Liver (tissue), 9 donors: ENCODE results near the gene NXPH3. TPM values are rescaled to one million over a fixed set of nuclear protein-coding genes. Genes with fewer than 3 reads are reported as not detected.

ENCODE experiments used
- DNase-seq: peaks from one replicate; pipeline ENCODE4 v3.0.0-alpha.2; 2017; ENCODE audit warnings: low spot score
- H3K27ac ChIP-seq, 2 donors: one replicate each; pipeline ENCODE4 v1.7.0; 2013; ENCODE audit warnings: inconsistent platforms in 2 of 2, low read length in 2 of 2, control low read depth in 1 of 2, low read depth in 1 of 2, mild to moderate bottlenecking in 1 of 2
- H3K27me3 ChIP-seq, 4 donors: one replicate each; pipeline versions ENCODE4 v1.6.1 to v1.7.0; 2013; ENCODE audit warnings: low read length in 3 of 4, inconsistent platforms in 1 of 4, mild to moderate bottlenecking in 1 of 4, moderate library complexity in 1 of 4; ENCODE audit not compliant: control insufficient read depth in 4 of 4, insufficient read depth in 4 of 4
- H3K36me3 ChIP-seq, 4 donors: one replicate each; pipeline versions ENCODE4 v1.6.1 to v1.7.0; 2013; ENCODE audit warnings: low read length in 3 of 4, mild to moderate bottlenecking in 3 of 4, low read depth in 1 of 4, moderate library complexity in 1 of 4; ENCODE audit not compliant: control insufficient read depth in 4 of 4, insufficient read depth in 3 of 4
- H3K4me1 ChIP-seq, 4 donors: one replicate each; pipeline versions ENCODE4 v1.6.1 to v1.7.0; 2013; ENCODE audit warnings: low read length in 3 of 4, mild to moderate bottlenecking in 3 of 4, moderate library complexity in 1 of 4; ENCODE audit not compliant: control insufficient read depth in 4 of 4, insufficient read depth in 4 of 4
- H3K4me3 ChIP-seq, 3 donors: one replicate each; pipeline versions ENCODE4 v1.6.1 to v1.7.0; 2013; ENCODE audit warnings: low read length in 3 of 3, control low read depth in 1 of 3, low read depth in 1 of 3, mild to moderate bottlenecking in 1 of 3
- H3K9ac ChIP-seq, 2 donors: one replicate each; pipeline ENCODE4 v1.7.0; 2013; ENCODE audit warnings: low read length in 2 of 2, mild to moderate bottlenecking in 2 of 2, moderate library complexity in 2 of 2, control low read depth in 1 of 2, low read depth in 1 of 2
- H3K9me3 ChIP-seq, 4 donors: one replicate each; pipeline versions ENCODE4 v1.6.1 to v1.7.0; 2013; ENCODE audit warnings: low read length in 3 of 4; ENCODE audit not compliant: control insufficient read depth in 4 of 4
- EGR1 ChIP-seq, 2 donors: IDR thresholded peaks; 2 replicates each; pipeline ENCODE4 v1.6.1; 2016 to 2018; ENCODE audit warnings: antibody characterized with exemption in 2 of 2, low read depth in 2 of 2
- GABPA ChIP-seq, 2 donors: IDR thresholded peaks in 1 of 2; conservative IDR thresholded peaks in 1 of 2; 2 replicates each; pipeline ENCODE4 v1.6.1; 2016; ENCODE audit warnings: antibody characterized with exemption in 2 of 2, mild to moderate bottlenecking in 1 of 2, moderate library complexity in 1 of 2
- HNF4A ChIP-seq, 2 donors: conservative IDR thresholded peaks; 2 replicates each; pipeline ENCODE4 v1.6.1; 2016; ENCODE audit warnings: antibody characterized with exemption in 2 of 2, mild to moderate bottlenecking in 2 of 2
- RXRA ChIP-seq, 2 donors: IDR thresholded peaks; 2 replicates each; pipeline ENCODE4 v1.6.1; 2017 to 2018; ENCODE audit warnings: antibody characterized with exemption in 2 of 2, mild to moderate bottlenecking in 1 of 2
- TAF1 ChIP-seq: conservative IDR thresholded peaks from 2 replicates; pipeline ENCODE4 v1.6.1; 2016; ENCODE audit warnings: antibody characterized with exemption, mild to moderate bottlenecking
- YY1 ChIP-seq: IDR thresholded peaks from 2 replicates; pipeline ENCODE4 v1.6.1; 2016; ENCODE audit warnings: antibody characterized with exemption, mild to moderate bottlenecking
- WGBS: extraction: QIAGEN DNeasy Blood & Tissue Kit; methylation state at CpG from one replicate; pipeline ENCODE4 v1.1.7; 2013; 5-methylcytosine and 5-hydroxymethylcytosine counted together
- polyA plus RNA-seq, 2 donors: library from polyadenylated mRNA; stranded (reverse) in 1 of 2; unstranded in 1 of 2; fragments of 200-250 nt in 1 of 2; fragments of >200 nt in 1 of 2; fragmentation: Nextera tagmentation in 1 of 2; extraction: Ambion mirVana in 1 of 2; gene quantifications; one replicate each; pipeline versions ENCODE4 v1.2.1 to v1.2.3, GENCODE V29; 2013 to 2015
- total RNA-seq, 2 donors: library from RNA; depleted of rRNA; stranded (reverse); fragments of >200 nt; gene quantifications; one replicate each; pipeline ENCODE4 v1.2.3, GENCODE V29; 2014
- TF ChIP-seq, protein P1 (sequence below): fragments of 150-350 bp; IDR thresholded peaks from 2 replicates; pipeline ENCODE4 v1.5.1; 2017; ENCODE audit warnings: improper control_type of control experiment, low read depth, low read length; ENCODE audit not compliant: missing input control
- TF ChIP-seq, protein P2 (sequence below): IDR thresholded peaks from 2 replicates; pipeline ENCODE4 v1.6.1; 2016; ENCODE audit warnings: antibody characterized with exemption
- donor health status: healthy.
- donor health status: healthy.
- donor health status: healthy.
- donor health status: healthy.
- donor health status: healthy.

NXPH3 gene
- total and polyA plus RNA-seq, 4 donors = 0.17 to 0.22 TPM; not detected in 2

DNA sequence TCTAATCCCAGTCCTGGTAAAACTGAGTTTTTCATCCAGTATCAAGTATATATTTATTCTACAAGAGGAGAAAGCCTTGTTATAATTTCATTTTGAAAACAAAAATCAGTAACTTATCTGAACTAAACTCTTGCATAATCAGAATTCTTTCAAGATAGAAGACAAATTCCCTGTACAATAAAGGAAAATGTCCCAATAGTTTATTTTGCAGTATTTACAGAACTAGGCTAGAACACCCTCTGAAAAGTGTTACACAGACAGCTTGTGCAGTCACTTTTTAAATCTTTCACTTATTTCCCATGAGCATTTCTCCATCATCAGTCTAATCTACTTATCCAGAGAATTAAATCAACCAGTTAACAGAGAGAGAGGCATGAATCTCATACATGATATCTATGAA lies 53.8 kb downstream of the NXPH3 start:
- H3K4me1 ChIP-seq = peaks cover 9 to 54% (median 44%) of the 10 kb centered on the region in 4 donors
- H3K36me3 ChIP-seq = peaks cover 0 to 3% (median 0%) of the 10 kb centered on the region in 4 donors
- no peak for DNase-seq
- H3K9me3 ChIP-seq = no peaks in the 10 kb centered on the region
- no peaks in the 10 kb centered on the region for H3K27me3 ChIP-seq
- no peak for TF ChIP-seq TAF1
- TF ChIP-seq RXRA (IDR thresholded peaks at IDR 0.05) = peak in 1 of 2 donors; percentile 22
- TF ChIP-seq HNF4A (conservative IDR thresholded peaks at IDR 0.05) = peak; percentile 22 to 34
- H3K9ac ChIP-seq = no peak overlapping the region
- no peak overlapping the region for H3K27ac ChIP-seq
- H3K4me3 ChIP-seq = no peak overlapping the region

DNA sequence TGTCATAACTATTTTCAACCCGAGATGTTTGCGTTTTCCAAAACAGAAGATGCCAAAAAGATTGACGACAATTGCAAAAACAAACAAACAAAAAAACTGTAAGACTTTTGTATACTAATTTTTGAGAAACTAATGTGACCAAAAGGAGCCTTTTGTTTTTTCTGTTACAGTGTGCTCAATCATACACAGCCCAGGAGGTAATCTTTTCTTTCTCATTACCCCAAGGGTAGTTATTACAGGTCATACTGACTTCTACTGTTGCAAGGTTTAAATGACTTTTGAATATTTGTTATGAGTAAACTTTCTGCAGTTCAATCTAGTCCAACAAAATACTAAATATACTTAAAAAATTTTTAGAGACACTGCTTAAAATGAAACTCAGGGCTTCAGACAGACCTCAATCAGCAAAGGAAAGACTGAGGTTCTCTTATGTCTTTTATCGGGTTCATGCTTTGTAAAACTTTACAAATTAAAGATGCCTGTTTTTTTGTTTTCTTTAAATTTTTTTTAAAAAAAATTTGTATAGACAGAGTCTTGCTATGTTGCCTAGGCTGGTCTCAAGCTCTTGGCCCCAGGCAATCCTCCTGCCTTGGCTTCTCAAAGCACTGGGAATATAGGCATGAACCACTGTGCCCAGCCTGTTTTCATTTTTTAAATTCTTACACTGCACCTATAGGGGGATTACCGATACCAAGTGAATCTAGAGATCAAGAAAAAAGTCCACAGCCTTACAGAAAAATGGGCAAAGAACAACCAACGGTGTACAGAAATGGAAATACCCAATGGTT lies 54.6 kb downstream of the NXPH3 start:
- peaks cover 0 to 3% (median 0%) of the 10 kb centered on the region in 4 donors for H3K36me3 ChIP-seq
- H3K27ac ChIP-seq = no peak overlapping the region
- H3K27me3 ChIP-seq = no peaks in the 10 kb centered on the region
- no peak overlapping the region for H3K9ac ChIP-seq
- WGBS = 61% methylated on average over 6 of the region's 6 CpGs
- H3K4me1 ChIP-seq = peaks cover 10 to 57% (median 47%) of the 10 kb centered on the region in 4 donors
- no peak overlapping the region for H3K4me3 ChIP-seq
- no peak for TF ChIP-seq YY1
- TF ChIP-seq GABPA (IDR thresholded peaks at IDR 0.05 in 1 of 2, conservative IDR thresholded peaks at IDR 0.05 in 1 of 2) = no peak
- TF ChIP-seq, protein P1, sequence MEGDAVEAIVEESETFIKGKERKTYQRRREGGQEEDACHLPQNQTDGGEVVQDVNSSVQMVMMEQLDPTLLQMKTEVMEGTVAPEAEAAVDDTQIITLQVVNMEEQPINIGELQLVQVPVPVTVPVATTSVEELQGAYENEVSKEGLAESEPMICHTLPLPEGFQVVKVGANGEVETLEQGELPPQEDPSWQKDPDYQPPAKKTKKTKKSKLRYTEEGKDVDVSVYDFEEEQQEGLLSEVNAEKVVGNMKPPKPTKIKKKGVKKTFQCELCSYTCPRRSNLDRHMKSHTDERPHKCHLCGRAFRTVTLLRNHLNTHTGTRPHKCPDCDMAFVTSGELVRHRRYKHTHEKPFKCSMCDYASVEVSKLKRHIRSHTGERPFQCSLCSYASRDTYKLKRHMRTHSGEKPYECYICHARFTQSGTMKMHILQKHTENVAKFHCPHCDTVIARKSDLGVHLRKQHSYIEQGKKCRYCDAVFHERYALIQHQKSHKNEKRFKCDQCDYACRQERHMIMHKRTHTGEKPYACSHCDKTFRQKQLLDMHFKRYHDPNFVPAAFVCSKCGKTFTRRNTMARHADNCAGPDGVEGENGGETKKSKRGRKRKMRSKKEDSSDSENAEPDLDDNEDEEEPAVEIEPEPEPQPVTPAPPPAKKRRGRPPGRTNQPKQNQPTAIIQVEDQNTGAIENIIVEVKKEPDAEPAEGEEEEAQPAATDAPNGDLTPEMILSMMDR = no peak
- no peak for TF ChIP-seq HNF4A (conservative IDR thresholded peaks at IDR 0.05)
- TF ChIP-seq, protein P2, sequence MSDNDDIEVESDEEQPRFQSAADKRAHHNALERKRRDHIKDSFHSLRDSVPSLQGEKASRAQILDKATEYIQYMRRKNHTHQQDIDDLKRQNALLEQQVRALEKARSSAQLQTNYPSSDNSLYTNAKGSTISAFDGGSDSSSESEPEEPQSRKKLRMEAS = no peak
- no peak for TF ChIP-seq EGR1 (IDR thresholded peaks at IDR 0.05; ENCODE audit: low read depth in 2 of 2)
- DNase-seq = no peak
- H3K9me3 ChIP-seq = no peaks in the 10 kb centered on the region

DNA sequence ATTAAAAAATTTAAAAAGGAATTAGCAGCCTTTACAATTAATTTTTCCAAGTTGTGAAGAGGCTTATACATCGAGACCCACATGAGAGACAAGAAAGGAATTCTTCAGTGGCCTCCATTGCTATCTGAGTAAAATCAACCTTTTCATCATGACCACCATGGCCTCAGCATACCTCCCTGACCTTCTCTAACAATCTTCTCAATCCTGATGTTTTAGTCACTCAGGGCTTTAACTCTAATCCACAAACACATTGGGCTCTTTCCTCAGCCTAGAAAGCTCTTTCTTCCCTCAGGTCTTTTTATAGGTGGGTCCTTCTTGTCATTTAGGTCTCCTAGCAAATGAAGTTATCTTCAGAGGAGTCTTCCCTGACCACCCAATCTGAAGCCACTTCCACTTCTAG lies 55.8 kb downstream of the NXPH3 start:
- no peaks in the 10 kb centered on the region for H3K36me3 ChIP-seq

More for the DNA sequence above, 55.8 kb downstream of the NXPH3 start:
- Histone ChIP-seq H3K4me1 (peaks cover 10 to 57% (median 47%) of the 10 kb centered on the region in 4 donors), H3K4me3 (no peak overlapping the region), H3K9me3 (no peaks in the 10 kb centered on the region), H3K27me3 (no peaks in the 10 kb centered on the region), H3K27ac (no peak overlapping the region), H3K9ac (no peak overlapping the region)
- no peak for TF ChIP-seq EGR1 (IDR thresholded peaks at IDR 0.05; ENCODE audit: low read depth in 2 of 2)
- TF ChIP-seq, protein P2 = no peak
- TF ChIP-seq GABPA (IDR thresholded peaks at IDR 0.05 in 1 of 2, conservative IDR thresholded peaks at IDR 0.05 in 1 of 2) = no peak
- DNase-seq = no peak
- WGBS = 99% methylated on average over 1 of the region's 1 CpG

Other genes starting within 250 kb of the NXPH3 start
- 10 to 100 TPM; 13.1 to 23.1 TPM for gene ZNF652, start 213.6 kb upstream of the NXPH3 start, total RNA-seq
- 10 to 100 TPM in 1 of 2 donors, 1 to 10 TPM in 1; 5.3 to 21.9 TPM for gene ZNF652, start 213.6 kb upstream of the NXPH3 start, polyA plus RNA-seq
- gene PHB1, start 161.0 kb upstream of the NXPH3 start, total RNA-seq = 10 to 100 TPM; 52.5 to 84.7 TPM
- 100 to 1,000 TPM; 112 to 149 TPM for gene PHB1, start 161.0 kb upstream of the NXPH3 start, polyA plus RNA-seq
- gene NGFR, start 80.6 kb upstream of the NXPH3 start, total RNA-seq = 10 to 100 TPM; 10.7 to 11.0 TPM
- 10 to 100 TPM in 1 of 2 donors, 1 to 10 TPM in 1; 6.9 to 10.3 TPM for gene NGFR, start 80.6 kb upstream of the NXPH3 start, polyA plus RNA-seq
- 10 to 100 TPM; 48.6 to 50.8 TPM for gene SPOP, start 102.2 kb downstream of the NXPH3 start, total RNA-seq
- 10 to 100 TPM; 21.6 to 36.3 TPM for gene SPOP, start 102.2 kb downstream of the NXPH3 start, polyA plus RNA-seq
- 10 to 100 TPM; 29.8 to 90.1 TPM for gene SLC35B1, start 132.1 kb downstream of the NXPH3 start, total RNA-seq
- gene SLC35B1, start 132.1 kb downstream of the NXPH3 start, polyA plus RNA-seq = 10 to 100 TPM; 67.0 to 86.5 TPM
- gene FAM117A, start 188.3 kb downstream of the NXPH3 start, total RNA-seq = 10 to 100 TPM in 1 of 2 donors, 1 to 10 TPM in 1; 6.4 to 39.3 TPM
- 1 to 10 TPM; 4.5 to 4.6 TPM for gene FAM117A, start 188.3 kb downstream of the NXPH3 start, polyA plus RNA-seq
- 10 to 100 TPM; 19.1 to 24.2 TPM for gene KAT7, start 212.8 kb downstream of the NXPH3 start, total RNA-seq
- 1 to 10 TPM; 6.1 to 6.2 TPM for gene KAT7, start 212.8 kb downstream of the NXPH3 start, polyA plus RNA-seq